Ovary (tissue), 9 donors: Measurements from ENCODE around the gene MAGOHB. TPM values are rescaled to one million over a fixed set of nuclear protein-coding genes. Genes with fewer than 3 reads are reported as not detected.

ENCODE experiments used
- DNase-seq, 5 donors: peaks; one replicate each; pipeline ENCODE4 v3.0.0-alpha.2; 2019 to 2020
- H3K27ac ChIP-seq, 2 donors: fragments of 200-600 bp; one replicate each; pipeline versions ENCODE4 v1.5.1 to v1.8.0; 2019 to 2022
- H3K27me3 ChIP-seq: fragments of 200-600 bp; one replicate; pipeline ENCODE4 v1.8.0; 2022
- H3K36me3 ChIP-seq: fragments of 200-600 bp; sonication (generic); one replicate; pipeline ENCODE4 v1.5.1; 2019
- H3K4me1 ChIP-seq: one replicate; pipeline ENCODE4 v1.8.1; 2013; ENCODE audit warnings: mild to moderate bottlenecking, moderate library complexity; ENCODE audit not compliant: insufficient read depth
- H3K4me3 ChIP-seq: fragments of 200-600 bp; sonication (generic); one replicate; pipeline ENCODE4 v1.5.1; 2017
- H3K9me3 ChIP-seq, 2 donors: fragments of 200-600 bp in 1 of 2; sonication (generic) in 1 of 2; one replicate each; pipeline versions ENCODE4 v1.5.1 to v1.8.1; 2013 to 2019; ENCODE audit warnings: mild to moderate bottlenecking in 1 of 2, moderate library complexity in 1 of 2
- CTCF ChIP-seq, 3 donors: fragments of 450-650 bp in 2 of 3; fragments of 200-600 bp in 1 of 3; IDR thresholded peaks; one replicate each; pipeline versions ENCODE4 v1.5.1 to v1.8.0; 2016 to 2022; ENCODE audit warnings: antibody characterized with exemption in 3 of 3, mild to moderate bottlenecking in 1 of 3
- EP300 ChIP-seq: sonication (generic); formaldehyde crosslinking; IDR thresholded peaks from one replicate; pipeline ENCODE4 v1.6.1; 2017; ENCODE audit warnings: antibody characterized with exemption
- POLR2A ChIP-seq: fragments of 450-650 bp; IDR thresholded peaks from one replicate; pipeline ENCODE4 v1.6.1; 2017; ENCODE audit warnings: antibody characterized with exemption, mild to moderate bottlenecking, moderate library complexity
- WGBS, 3 donors: extraction: QIAGEN DNeasy Blood & Tissue Kit in 1 of 3; methylation state at CpG; one replicate each; pipeline versions ENCODE4 v1.1.5 to v1.1.7; 2013 to 2017; 5-methylcytosine and 5-hydroxymethylcytosine counted together
- intact Hi-C, 4 donors: fragments of 100-400 bp; cut with DNase I; formaldehyde crosslinking; loops; one replicate each; pipeline versions ENCODE4 v1.11.0 to v1.15.1; 2022 to 2023
- polyA plus RNA-seq, 2 donors: library from polyadenylated mRNA; stranded (reverse); fragments of 200-250 nt in 1 of 2; fragments of 350-450 nt in 1 of 2; fragmentation: Illumina TruSeq in 1 of 2; extraction: RNeasy Lipid Tissue Mini Kit (QIAGEN cat#74804) in 1 of 2; gene quantifications; one replicate each; pipeline ENCODE4 v1.2.3, GENCODE V29; 2013 to 2014
- total RNA-seq, 7 donors: library from RNA; depleted of rRNA in 2 of 7; stranded (reverse); fragments of >200 nt in 2 of 7; fragmentation: NEBNext Ultra II Directional in 3 of 7; extraction: Animal tissue kit (Norgen Biotek cat#: 25700) in 3 of 7; gene quantifications; one replicate each; pipeline versions ENCODE4 v1.1.0 to v1.2.4, GENCODE V29; 2016 to 2023
- donor health status: DM: no; HTN: no; CAD: no; lungs with moderate emphysema.
- donor health status: DM: no; HTN: no; CAD: no.
- donor health status: Bipolar disorder and iron deficiency.
- donor health status: DM: yes; HTN: yes; CAD: no.
- donor health status: DM: no; HTN: no; CAD: no.
- donor health status: DM: yes; HTN: yes; CAD: no.

Gene MAGOHB
- total and polyA plus RNA-seq, 9 donors = 8.5 to 25.9 (median 19.1) TPM

GRCh38 chr12:10554756-10555481 lies 58.5 kb downstream of the MAGOHB start:
- 77 to 90% (median 87%) methylated on average over 7 of the region's 7 CpGs for WGBS, 3 donors
- no peaks in the 10 kb centered on the region for H3K27me3 ChIP-seq
- H3K36me3 ChIP-seq = no peaks in the 10 kb centered on the region
- H3K4me1 ChIP-seq = no peaks in the 10 kb centered on the region
- no peak overlapping the region for H3K27ac ChIP-seq
- H3K9me3 ChIP-seq = no peaks in the 10 kb centered on the region
- TF ChIP-seq EP300 (no peak), CTCF (IDR thresholded peaks at IDR 0.05) (no peak), POLR2A (no peak)
- no peak overlapping the region for H3K4me3 ChIP-seq
- intact Hi-C loops = loop anchor here in 1 of 4 donors (5.0 kb wide), 1 partner anchor 223 kb away; no protein-coding TSS in a partner anchor
- no peak for DNase-seq

GRCh38 chr12:10554228-10554755 lies 59.1 kb downstream of the MAGOHB start:
- Histone ChIP-seq H3K4me3 (no peak overlapping the region), H3K27me3 (no peaks in the 10 kb centered on the region), H3K36me3 (no peaks in the 10 kb centered on the region), H3K4me1 (no peaks in the 10 kb centered on the region), H3K27ac (no peak overlapping the region), H3K9me3 (no peaks in the 10 kb centered on the region)
- 87 to 91% (median 87%) methylated on average over 6 of the region's 6 CpGs for WGBS, 3 donors
- DNase-seq = no peak
- TF ChIP-seq EP300 = no peak
- intact Hi-C loops = no loop called here

Other genes with a start within 250 kb of the MAGOHB start
- 1 to 10 TPM in 2 of 7 donors, under 1 TPM in 5; 0.12 to 2.1 (median 0.35) TPM for gene KLRK1, start 223.6 kb downstream of the MAGOHB start, total RNA-seq
- 1 to 10 TPM in 1 of 2 donors, under 1 TPM in 1; 0.54 to 6.3 TPM for gene KLRK1, start 223.6 kb downstream of the MAGOHB start, polyA plus RNA-seq
- gene KLRC4, start 203.9 kb downstream of the MAGOHB start, total RNA-seq = under 1 TPM in 1 of 7 donors, not detected in 6; 0.60 TPM
- under 1 TPM in 1 of 2 donors, not detected in 1; 0.30 TPM for gene KLRC4, start 203.9 kb downstream of the MAGOHB start, polyA plus RNA-seq
- gene KLRC3, start 193.0 kb downstream of the MAGOHB start, total RNA-seq = under 1 TPM in 2 of 7 donors, not detected in 5; 0.58 to 0.72 TPM
- under 1 TPM; 0.19 to 0.90 TPM for gene KLRC3, start 193.0 kb downstream of the MAGOHB start, polyA plus RNA-seq
- 1 to 10 TPM in 2 of 7 donors, under 1 TPM in 3, not detected in 2; 0.23 to 2.6 (median 0.57) TPM for gene KLRC2, start 177.6 kb downstream of the MAGOHB start, total RNA-seq
- under 1 TPM; 0.15 to 0.28 TPM for gene KLRC2, start 177.6 kb downstream of the MAGOHB start, polyA plus RNA-seq
- under 1 TPM in 5 of 7 donors, not detected in 2; 0.30 to 0.71 (median 0.52) TPM for gene KLRC1, start 160.2 kb downstream of the MAGOHB start, total RNA-seq
- under 1 TPM; 0.17 to 0.73 TPM for gene KLRC1, start 160.2 kb downstream of the MAGOHB start, polyA plus RNA-seq
- 1 to 10 TPM in 4 of 7 donors, under 1 TPM in 3; 0.23 to 4.5 (median 1.1) TPM for gene EIF2S3B, start 107.7 kb downstream of the MAGOHB start, total RNA-seq
- gene EIF2S3B, start 107.7 kb downstream of the MAGOHB start, polyA plus RNA-seq = 1 to 10 TPM in 1 of 2 donors, under 1 TPM in 1; 0.46 to 1.5 TPM
- gene STYK1, start 60.4 kb upstream of the MAGOHB start, total RNA-seq = 1 to 10 TPM in 1 of 7 donors, under 1 TPM in 4, not detected in 2; 0.12 to 1.3 (median 0.33) TPM
- gene STYK1, start 60.4 kb upstream of the MAGOHB start, polyA plus RNA-seq = under 1 TPM; 0.07 to 0.70 TPM
- 100 to 1,000 TPM; 241 to 404 (median 275) TPM for gene YBX3, start 109.7 kb upstream of the MAGOHB start, total RNA-seq
- 100 to 1,000 TPM; 193 to 302 TPM for gene YBX3, start 109.7 kb upstream of the MAGOHB start, polyA plus RNA-seq
- gene TAS2R7, start 189.0 kb upstream of the MAGOHB start, total RNA-seq = not detected
- not detected for gene TAS2R7, start 189.0 kb upstream of the MAGOHB start, polyA plus RNA-seq
- not detected for gene TAS2R8, start 193.7 kb upstream of the MAGOHB start, total RNA-seq
- not detected for gene TAS2R8, start 193.7 kb upstream of the MAGOHB start, polyA plus RNA-seq
- gene TAS2R9, start 196.6 kb upstream of the MAGOHB start, total RNA-seq = under 1 TPM in 1 of 7 donors, not detected in 6; 0.22 TPM
- not detected for gene TAS2R9, start 196.6 kb upstream of the MAGOHB start, polyA plus RNA-seq
- 1 to 10 TPM in 3 of 7 donors, under 1 TPM in 2, not detected in 2; 0.46 to 2.5 (median 1.1) TPM for gene TAS2R10, start 212.7 kb upstream of the MAGOHB start, total RNA-seq
- gene TAS2R10, start 212.7 kb upstream of the MAGOHB start, polyA plus RNA-seq = under 1 TPM; 0.07 to 0.55 TPM
- 1 to 10 TPM in 5 of 7 donors, under 1 TPM in 1, not detected in 1; 0.72 to 5.5 (median 2.0) TPM for gene PRR4, start 235.9 kb upstream of the MAGOHB start, total RNA-seq
- gene PRR4, start 235.9 kb upstream of the MAGOHB start, polyA plus RNA-seq = 1 to 10 TPM; 2.4 to 5.0 TPM